ENCODE measurements around the gene SYVN1.
A peak's percentile ranks its signal among the peaks of the same experiment; 100 is the strongest.

- TF ChIP-seq, protein P1, sequence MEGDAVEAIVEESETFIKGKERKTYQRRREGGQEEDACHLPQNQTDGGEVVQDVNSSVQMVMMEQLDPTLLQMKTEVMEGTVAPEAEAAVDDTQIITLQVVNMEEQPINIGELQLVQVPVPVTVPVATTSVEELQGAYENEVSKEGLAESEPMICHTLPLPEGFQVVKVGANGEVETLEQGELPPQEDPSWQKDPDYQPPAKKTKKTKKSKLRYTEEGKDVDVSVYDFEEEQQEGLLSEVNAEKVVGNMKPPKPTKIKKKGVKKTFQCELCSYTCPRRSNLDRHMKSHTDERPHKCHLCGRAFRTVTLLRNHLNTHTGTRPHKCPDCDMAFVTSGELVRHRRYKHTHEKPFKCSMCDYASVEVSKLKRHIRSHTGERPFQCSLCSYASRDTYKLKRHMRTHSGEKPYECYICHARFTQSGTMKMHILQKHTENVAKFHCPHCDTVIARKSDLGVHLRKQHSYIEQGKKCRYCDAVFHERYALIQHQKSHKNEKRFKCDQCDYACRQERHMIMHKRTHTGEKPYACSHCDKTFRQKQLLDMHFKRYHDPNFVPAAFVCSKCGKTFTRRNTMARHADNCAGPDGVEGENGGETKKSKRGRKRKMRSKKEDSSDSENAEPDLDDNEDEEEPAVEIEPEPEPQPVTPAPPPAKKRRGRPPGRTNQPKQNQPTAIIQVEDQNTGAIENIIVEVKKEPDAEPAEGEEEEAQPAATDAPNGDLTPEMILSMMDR (IDR thresholded peaks at IDR 0.05 in 8 of 11, conservative IDR thresholded peaks at IDR 0.05 in 3 of 11): peak in 2 of 11 experiments; percentile 5 to 8
- peak; percentile 71 to 90 (median 83) for TF ChIP-seq POLR2A (IDR thresholded peaks at IDR 0.05)
Measured at GRCh38 chr11:65134240-65134951, at the start of gene SYVN1.
